Measurements from ENCODE around the gene OSBPL5.

- TF ChIP-seq CTCF (IDR thresholded peaks at IDR 0.05) (no peak), POLR2A (IDR thresholded peaks at IDR 0.05) (no peak)
Observed at GRCh38 chr11:3095712-3096361, 69.3 kb downstream of the OSBPL5 start.

All from heart left ventricle (tissue), 13 donors.